Measurements from ENCODE around the gene ARID1B. TPM values are rescaled to one million over a fixed set of nuclear protein-coding genes. Genes with fewer than 3 reads are reported as not detected.

The ARID1B gene
- total RNA-seq, 1 donor from 2014 or later, result 223 TPM

DNA sequence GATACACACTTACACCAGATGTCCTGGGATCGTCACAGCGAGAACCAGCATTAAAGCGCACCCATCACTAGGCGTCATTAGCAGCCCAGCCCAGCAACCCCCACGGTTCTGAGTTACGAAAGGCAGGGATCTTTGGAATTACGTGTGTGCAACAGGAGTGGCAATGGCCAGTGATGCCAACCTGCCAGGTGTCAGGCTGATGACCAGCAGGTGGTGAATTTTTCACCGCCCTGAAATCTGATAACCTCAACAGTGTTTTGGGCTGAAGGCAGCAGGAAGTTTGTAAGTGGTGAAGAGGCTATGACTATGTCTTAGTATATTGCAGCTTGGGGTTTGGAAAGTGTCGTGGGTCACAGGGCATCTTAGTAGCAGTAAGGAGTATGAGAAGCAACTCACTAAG, 380.1 kb downstream of the ARID1B start:
- no peak for DNase-seq (ENCODE audit: low spot score)

DNA sequence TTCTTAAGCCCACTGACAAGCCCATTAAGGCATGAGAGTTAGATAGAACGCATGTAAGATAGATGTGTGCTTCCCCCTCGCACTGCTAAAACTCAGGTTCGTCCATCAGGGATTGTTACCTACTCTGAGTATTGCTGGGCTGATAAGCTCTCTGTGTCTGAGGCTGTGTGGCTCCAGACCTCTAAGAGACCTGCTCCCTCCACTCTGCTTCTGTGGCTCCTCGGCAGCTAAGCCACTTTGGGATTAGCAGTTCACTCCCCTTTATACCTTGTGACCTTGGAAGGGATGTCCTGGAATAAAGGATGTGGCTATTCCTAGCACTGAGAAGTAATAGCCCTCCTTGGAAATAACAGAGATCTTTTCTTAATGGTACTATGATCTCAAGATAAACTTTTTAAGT, 381.3 kb downstream of the ARID1B start:
- no peak for DNase-seq (ENCODE audit: low spot score)

DNA sequence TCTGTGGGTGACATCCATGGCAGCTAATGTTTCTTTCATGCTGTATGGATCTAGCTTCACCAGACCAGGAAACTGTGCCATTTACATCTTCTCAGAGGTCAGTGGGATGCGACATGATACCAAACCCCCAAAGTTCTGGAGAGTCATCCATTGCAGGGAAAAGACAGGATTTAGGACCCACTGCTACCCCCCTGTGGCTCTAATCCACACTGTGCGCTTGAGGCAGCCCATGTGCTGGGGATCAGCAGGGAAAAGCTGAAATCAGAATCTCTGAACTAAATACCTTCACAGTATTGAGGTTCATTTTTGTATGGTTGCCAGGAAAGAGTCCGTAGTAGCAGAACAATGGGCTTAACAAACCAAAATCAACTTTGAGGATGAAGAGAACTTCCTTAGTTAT, 381.7 kb downstream of the ARID1B start:
- no peak for DNase-seq (ENCODE audit: low spot score)

DNA sequence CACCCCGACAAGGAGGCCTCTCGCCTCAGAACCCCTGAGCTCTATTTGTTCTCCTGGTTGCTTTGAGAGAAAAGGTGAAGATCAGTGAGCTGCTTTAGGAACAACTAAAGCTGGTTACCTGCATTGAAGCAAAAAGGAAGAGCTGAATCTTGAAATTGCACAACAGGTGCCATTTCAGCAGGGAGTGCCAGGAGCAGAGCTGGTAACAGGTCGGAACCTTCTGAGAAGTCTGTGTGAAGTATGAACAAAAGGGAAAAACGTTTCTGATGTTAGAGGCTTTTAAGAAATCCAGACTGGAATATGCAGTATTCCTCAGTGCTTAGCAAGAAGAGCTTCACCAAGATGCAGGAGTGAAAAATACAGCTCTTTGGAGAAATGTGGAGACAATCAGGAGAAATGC, 382.2 kb downstream of the ARID1B start:
- DNase-seq (ENCODE audit: low spot score), result no peak

DNA sequence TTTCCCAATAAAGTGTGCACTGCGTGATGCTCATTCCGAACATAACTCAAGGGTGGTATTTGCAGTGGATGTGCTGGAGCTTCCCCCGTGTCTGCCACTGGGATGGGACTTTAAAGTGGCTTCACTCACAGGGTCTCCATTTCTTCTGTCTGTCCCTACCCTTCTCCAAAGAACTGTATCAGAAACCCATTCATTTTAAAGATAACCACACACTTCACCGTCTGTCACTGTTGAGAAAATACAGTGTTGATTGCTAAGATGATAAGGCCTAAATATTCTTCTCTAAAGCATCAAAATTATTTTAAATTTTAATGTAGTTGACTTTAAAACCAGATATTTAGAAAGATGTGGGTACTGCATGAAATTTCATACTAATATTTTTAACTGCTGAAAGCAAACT, 384.7 kb downstream of the ARID1B start:
- DNase-seq (ENCODE audit: low spot score), result no peak

DNA sequence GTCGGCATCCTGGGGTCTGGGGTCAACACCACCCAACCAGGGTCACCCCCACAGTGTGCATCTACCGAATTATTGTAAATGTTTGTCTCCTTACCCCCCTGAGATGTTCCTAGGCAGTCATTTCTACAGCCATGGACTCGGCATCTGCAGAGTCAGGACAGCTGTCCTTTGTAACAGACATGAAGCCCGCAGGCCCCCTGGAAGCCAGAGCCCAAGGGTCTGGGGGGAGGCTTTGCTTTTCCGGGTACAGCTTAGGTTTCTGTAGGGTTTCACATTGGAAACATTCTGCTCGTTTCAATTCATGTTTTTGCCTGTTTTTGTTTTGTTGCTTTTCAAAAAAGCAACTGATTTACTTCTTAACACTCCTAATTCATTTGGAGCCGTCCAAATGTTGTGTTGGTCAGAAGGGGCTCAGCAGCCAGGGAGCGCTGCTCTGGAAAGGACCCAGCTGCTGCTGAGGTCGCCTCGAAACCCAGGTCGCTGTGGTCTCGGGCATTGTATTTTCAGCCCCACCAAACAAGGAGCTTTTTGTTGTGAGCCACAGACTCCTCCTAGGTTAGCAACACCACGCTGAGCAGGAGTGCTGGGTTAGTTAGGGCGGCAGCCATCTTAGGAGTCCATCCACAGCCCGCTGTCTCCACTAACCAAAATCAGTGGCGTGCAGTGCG, 385.7 kb downstream of the ARID1B start:
- DNase-seq (ENCODE audit: low spot score), result no peak

DNA sequence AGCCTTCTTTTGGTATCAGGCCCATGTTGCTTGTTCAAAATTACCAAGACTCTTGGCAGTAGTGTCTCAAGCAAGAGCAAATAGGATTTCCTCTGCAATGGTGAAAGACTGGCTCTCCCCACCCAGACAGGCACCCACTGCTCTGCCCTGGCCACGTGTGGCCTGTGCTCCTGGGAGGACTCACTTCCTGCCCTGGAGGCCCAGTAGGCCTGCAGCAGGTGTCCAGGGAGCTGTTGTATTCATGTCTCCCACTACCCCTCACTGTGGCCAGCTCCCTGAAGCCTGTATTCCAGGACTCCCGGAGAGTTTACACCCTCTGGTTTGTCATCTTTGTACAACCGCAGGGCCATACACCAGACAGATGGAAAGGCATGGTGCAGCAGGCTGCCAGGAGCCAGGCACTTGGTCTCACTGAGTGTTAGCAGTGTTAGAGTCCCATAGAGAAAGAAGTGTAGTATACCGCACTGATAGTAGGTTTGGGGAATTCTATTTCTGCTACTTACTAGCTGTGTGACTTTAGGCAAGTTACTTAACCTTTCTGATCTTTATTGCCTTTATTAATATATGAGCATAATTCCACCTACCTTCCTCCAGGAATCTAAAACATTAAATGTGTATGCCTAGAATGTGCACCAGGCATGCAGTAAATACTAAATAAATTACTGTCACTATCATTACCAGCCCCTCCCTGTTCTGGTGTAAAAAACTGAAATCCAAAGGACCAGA, 386.4 kb downstream of the ARID1B start:
- DNase-seq (ENCODE audit: low spot score), result no peak

DNA sequence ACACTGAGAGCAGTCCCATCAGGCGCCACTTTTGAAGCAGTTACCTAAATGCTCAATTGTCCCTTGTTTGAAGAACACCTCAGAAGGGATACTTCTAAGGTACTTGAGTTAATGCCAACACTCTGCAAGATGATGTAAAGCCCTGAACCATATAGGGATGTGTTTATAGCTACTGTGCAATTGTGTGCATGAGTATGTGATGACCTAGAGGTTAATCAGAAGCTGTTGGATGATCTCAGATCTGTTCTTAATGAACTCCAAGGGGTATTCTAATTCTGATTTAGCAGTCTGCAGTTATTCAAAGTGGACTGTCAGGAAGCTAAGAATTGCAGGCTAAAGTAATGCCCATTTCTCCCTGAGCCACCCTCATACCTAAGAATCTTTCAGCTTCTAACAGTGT, 387.8 kb downstream of the ARID1B start:
- no peak for DNase-seq (ENCODE audit: low spot score)

DNA sequence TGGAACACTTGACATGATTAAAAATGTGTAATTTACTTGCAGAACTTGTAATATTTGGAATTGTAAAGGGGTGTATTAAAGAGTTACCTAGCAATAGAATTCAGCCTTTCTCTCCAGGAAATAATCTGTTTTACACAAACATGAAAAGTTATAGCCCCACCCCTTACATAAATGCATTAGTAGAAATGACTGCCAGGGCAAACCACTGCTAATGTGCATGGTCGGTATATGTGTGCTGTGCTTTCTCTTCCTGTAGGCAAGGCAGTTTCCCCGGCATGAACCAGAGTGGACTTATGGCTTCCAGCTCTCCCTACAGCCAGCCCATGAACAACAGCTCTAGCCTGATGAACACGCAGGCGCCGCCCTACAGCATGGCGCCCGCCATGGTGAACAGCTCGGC, 389.6 kb downstream of the ARID1B start:
- DNase-seq (ENCODE audit: low spot score), result no peak

DNA sequence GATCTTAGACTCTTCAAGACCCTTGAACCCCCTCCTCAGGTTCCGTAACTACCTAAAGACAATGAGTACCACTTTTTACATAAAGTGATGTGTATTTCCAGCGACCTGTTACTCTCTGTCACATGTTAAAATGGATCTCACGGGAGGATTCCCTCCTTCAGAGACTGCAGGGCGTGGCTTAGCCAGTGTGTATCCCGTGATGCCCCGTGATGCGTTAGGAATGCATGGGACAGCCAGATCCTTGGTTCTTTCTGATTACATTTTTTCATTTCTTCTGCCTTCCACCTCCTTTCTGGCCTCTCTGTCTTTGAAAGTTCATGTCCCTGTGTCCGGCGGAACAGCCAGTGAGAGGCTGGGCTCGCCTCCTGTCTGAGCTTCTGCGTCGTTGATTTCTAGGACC, 390.7 kb downstream of the ARID1B start:
- no peak for DNase-seq (ENCODE audit: low spot score)

DNA sequence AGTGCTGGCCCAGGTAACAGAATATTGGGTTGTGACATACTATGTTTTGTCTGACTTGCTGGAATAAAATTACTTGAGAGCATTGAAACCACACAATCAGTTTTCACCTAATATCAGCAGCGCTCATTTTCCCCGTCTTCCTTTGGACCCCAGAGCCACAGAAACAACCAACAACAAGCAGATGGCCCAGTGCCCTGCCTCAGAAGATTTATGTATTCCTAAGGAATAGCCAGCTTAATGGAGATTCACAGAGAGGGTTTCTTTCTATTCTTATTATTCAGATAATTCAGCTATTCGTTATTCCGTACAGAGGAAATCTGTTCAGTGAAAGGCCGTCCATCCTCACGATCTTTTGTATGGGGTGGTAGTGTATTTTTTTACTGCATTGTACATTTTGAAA, 391.3 kb downstream of the ARID1B start:
- no peak for DNase-seq (ENCODE audit: low spot score)

DNA sequence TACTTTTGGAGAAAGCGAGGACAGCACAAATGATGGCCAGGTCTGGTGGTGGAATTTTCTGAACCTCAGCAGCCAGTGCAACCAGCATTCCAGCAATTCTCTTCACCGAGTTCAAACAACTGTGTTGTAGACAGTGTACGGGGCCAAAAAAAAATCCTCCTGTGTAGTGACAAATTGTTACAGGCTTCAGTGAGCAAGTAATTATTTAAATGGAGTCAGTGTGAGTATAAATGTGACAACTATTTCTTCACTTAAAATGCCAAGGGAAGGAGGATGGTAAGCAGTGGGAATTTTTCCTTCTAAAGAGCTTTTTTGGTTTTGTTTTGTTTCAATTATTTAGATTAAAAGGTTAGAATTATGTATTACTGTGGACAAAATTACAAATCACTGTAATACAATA, 392.0 kb downstream of the ARID1B start:
- DNase-seq (ENCODE audit: low spot score), result no peak

DNA sequence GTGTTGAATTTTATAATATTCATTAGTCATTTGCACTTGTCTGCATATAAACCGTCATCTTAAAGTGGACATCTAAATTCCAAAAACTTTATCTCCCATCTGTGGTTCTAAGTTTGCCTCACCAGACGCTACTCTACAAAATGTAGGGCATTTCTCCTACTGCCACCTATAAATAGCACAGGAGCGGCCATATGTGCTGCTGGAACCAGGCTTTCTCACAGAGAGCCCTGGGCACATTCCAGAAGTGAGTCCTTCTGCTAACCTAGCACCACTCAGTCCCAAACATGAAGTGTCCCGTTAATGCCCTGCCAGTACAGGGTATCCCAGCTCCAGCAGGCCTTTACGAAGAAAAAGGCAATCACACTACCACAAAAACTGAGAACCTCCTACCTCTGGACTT, 392.5 kb downstream of the ARID1B start:
- no peak for DNase-seq (ENCODE audit: low spot score)

DNA sequence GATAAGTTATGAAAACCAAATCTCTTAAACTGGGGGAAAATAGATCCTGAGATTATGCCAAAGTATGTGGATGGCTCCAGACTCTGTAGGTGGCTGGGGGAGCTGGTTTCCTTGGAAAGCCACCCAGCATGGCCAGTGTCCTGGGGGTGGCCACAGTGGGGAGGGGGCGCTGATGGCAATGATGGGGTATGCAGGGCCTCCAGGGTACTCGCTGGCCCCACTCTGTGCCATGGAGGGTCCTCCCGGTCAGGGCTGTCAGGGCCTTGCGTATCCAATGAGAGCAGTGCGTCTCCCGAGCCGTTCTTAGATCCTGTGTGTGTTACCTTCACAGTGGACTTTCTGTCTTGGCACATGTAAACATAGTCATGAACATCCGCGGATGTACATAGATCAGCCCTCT, 393.4 kb downstream of the ARID1B start:
- no peak for DNase-seq (ENCODE audit: low spot score)

DNA sequence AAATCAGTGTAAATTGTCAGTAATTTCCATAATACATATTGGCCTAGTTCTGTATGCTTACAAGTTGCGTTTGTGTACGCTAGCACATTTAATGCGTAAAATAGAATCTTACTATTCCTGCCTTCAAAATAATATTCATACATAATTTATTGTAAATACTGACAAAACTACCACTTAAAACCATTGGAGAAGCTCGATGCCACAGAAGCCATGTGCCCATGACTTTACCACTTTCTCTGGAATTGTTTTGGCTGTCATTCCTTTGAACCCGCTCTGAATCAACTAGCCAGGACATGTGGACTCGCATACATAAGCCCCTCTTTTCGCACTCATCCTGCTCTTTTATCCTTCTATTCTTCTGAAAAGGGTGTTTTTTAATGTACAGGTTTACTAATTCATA, 394.6 kb downstream of the ARID1B start:
- DNase-seq (ENCODE audit: low spot score), result no peak

DNA sequence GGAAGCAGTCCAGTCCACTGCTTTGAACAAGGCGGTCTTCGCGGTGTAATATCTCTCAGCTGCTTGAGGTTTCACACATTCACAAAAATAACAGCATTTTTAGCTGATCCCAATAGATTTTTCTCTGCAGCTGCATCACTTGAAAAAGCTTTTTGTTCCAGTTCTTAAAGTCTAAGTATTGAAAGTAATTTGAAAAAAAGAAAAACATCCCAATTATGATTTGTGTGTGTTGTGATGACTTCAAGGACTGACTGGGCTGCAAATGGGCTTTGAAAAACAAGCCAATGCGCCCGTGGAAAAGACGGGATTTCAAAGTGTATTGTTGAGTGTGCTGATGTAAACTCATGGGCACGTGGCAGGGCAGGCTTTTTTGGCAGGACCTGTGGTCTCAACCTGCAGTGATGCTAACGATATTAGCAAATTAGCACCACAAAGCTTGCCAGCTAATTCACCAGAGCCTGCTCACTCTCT, 395.1 kb downstream of the ARID1B start:
- DNase-seq (ENCODE audit: low spot score), result no peak

DNA sequence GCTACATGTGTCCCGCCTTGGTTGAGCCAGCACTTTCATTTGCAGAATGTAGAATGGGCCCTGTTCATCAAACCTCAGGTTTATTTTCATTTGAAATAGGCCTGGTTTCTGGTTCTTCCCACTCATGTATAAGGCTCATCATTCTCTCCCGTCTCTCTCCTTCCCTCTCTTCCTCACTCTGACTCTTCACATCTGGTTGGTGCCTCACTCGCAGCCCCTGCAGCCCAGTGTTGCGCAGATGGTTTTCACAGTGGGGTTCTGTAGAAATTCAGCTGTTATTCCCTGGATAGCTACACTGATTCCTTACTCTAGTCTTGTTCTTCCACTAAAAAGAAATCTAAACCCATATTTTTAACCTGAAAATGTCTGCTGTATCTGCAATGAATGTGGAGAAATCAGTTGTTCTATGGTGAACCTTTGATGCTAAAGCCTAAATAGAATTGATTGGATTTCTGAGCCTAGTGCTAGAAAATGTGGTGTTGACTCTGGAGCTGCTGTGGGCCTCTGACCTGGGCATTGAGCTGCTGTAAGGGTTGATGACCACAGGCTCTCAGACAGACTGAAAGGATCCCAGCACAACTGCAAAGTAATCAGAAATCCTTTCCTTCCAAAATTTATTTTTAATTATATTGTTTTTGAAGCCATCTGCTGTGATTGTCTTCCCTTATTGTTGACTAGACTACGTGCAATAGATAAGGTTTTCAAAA, 395.8 kb downstream of the ARID1B start:
- DNase-seq (ENCODE audit: low spot score), result no peak

DNA sequence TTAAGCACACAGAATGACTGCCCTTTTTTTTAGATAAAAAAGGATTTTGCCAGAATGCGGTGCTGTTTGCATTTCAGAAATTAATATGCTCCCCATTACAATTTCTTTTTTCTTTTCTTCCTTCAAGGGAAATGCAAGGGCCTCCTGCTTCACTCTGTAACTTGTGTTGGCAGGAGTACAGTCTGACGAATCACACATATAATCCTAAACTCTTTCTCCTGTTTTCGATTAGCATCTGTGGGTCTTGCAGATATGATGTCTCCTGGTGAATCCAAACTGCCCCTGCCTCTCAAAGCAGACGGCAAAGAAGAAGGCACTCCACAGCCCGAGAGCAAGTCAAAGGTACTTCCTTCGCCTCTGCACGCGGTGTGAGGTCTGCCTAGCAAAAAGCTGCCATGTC, 396.6 kb downstream of the ARID1B start:
- DNase-seq (ENCODE audit: low spot score), result no peak

DNA sequence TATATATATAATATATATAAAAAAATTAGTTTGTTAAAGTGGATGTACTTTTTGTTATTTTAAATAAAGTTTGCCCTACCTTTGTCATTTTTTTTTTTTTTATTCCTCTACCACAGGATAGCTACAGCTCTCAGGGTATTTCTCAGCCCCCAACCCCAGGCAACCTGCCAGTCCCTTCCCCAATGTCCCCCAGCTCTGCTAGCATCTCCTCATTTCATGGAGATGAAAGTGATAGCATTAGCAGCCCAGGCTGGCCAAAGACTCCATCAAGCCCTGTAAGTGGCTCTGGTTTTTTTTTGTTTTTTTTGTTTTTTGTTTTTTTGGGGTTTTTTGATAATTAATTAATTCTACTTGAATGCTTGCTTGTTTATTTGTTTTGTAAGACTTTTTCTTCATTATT, 397.6 kb downstream of the ARID1B start:
- DNase-seq (ENCODE audit: low spot score), result no peak

DNA sequence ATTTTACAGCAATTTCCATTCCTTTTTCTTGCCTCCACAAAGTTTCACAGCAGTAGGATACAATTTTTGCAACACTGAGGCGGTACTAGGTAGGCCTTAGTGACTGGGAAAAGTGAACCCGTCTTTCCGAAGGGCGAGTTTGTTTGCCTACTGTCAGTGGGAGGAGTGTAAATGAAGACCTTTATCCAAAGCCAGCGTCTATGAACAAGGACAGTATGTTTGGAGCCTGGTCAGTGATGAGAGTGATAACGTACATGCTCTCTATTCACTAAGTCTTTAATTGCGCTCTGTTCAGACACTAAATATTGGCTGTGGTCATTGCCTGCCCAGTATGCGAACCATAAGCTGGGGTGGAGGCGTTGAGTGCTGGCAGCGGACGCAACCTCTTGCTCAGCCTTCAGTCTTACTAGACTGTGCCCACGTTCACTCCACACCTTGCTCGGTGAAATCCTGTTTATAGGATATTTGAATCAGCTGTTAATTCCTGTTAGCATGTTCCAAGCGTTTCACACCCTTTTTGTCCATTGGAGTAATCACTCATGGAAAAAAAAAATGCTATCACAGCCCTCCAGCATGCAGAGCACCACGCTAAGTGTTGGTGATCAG, 400.7 kb downstream of the ARID1B start:
- DNase-seq (ENCODE audit: low spot score), result no peak

DNA sequence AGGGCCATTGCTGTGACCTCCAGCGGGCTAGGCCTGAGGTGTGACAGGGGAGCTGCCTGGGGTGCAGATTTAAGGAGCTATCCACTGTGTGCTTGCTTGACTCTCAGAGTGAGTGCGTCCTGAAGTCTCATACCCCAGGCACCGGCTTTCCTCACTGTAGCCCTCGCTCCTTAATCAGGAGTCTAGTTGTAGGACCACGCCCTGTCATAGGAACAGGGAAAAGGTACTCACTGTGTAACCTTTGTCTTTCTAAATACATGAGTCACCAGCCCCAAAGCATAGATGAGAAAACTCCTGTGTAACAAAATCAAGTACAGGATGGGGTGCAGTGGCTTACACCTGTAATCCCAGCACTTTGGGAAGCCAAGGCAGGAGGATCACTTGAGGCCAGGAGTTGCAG, 404.5 kb downstream of the ARID1B start:
- no peak for DNase-seq (ENCODE audit: low spot score)

DNA sequence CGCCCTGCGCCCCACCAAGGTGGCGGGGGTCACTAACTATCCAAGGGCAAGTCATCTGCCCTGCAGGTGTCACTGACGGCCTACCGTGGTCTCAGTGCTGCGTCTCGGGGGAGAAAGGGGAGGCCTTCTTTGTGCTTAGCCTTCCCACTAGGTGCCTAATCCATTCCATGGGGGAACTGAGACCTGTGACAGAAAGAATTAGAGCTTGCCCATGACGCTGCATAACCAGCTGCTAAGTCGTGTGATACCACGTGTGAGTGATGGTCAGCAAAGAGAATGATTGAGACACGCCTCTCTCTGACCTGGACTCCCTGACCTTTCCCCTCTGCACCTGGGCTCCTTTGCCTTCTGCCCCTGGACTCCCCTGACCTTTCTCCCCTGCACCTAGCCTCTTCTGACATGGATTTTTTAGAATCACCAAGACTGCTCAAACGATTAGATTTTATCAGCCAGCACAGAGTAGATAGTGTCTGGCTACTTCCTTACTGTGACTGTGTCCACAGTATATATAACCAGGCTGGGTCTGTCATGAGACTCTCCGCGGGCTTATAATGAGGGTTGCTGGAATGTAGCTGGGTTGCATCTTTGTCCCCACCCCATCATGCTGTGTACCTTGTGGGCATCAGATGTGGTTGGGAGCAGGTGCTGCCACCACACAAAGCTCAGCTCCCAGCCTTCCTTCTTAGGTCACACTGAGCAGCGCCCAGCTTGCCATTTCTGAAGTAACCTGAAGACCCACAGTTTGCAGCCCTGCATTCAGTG, 405.5 kb downstream of the ARID1B start:
- peak; percentile 63 for DNase-seq (ENCODE audit: low spot score)
